SK-N-SH (cell line): Measurements from ENCODE around the gene MUC2. TPM values are rescaled to one million over a fixed set of nuclear protein-coding genes. Genes with fewer than 3 reads are reported as not detected.

Experiments
- CTCF ChIA-PET: fragments of 300-600, 350-600 bp; formaldehyde crosslinking; extraction: SDS; loops from one replicate; lab custom pipeline; 2021; lab: Yijun Ruan, JAX
- POLR2A ChIA-PET: fragments of 350-600 bp; sonication (Branson Sonifier 250); formaldehyde crosslinking; extraction: SDS; loops from one replicate; lab custom pipeline; 2020; ENCODE audit warnings: antibody characterized with exemption, inconsistent platforms; lab: Yijun Ruan, JAX
- DNase-seq: peaks from one replicate; pipeline ENCODE4 v3.0.0; 2012
- H2AFZ ChIP-seq: fragments of 200-600 bp; sonication (generic); 2 replicates; pipeline ENCODE4 v1.8.1; 2016; ENCODE audit warnings: antibody characterized with exemption, mild to moderate bottlenecking, low read depth
- H3F3A ChIP-seq: fragments of 200-600 bp; sonication (generic); replicated peaks from 2 replicates; pipeline ENCODE3; 2016; ENCODE audit warnings: antibody characterized with exemption, mild to moderate bottlenecking; ENCODE audit not compliant: insufficient read depth
- H3K27ac ChIP-seq, 2 experiments: fragments of 200-500 bp in 1 of 2; fragments of 200-600 bp in 1 of 2; sonication (Bioruptor generic) in 1 of 2; sonication (generic), shearing (Covaris generic) in 1 of 2; 2 replicates each; pipeline versions ENCODE4 v1.5.1 to v1.6.1; 2014 to 2016; ENCODE audit warnings: low read depth in 2 of 2, inconsistent platforms in 1 of 2, low read length in 1 of 2, mild to moderate bottlenecking in 1 of 2, mixed read lengths in 1 of 2
- H3K27me3 ChIP-seq: fragments of 200-600 bp; sonication (generic), shearing (Covaris generic); 2 replicates; pipeline ENCODE4 v1.6.1; 2016; ENCODE audit warnings: mixed run types; ENCODE audit not compliant: insufficient read depth
- H3K36me3 ChIP-seq, 2 experiments: fragments of 200-500 bp in 1 of 2; fragments of 200-600 bp in 1 of 2; sonication (Bioruptor generic) in 1 of 2; sonication (generic) in 1 of 2; replicated peaks in 1 of 2; 2 replicates each; pipeline versions ENCODE3 to v1.5.1; 2014 to 2016; ENCODE audit warnings: low read length in 1 of 2, mild to moderate bottlenecking in 1 of 2; ENCODE audit not compliant: insufficient read depth in 2 of 2, control insufficient read depth in 1 of 2
- H3K4me1 ChIP-seq, 2 experiments: fragments of 200-500 bp in 1 of 2; fragments of 200-600 bp in 1 of 2; sonication (Bioruptor generic) in 1 of 2; sonication (generic), shearing (Covaris generic) in 1 of 2; 2 replicates each; pipeline versions ENCODE4 v1.5.1 to v1.6.1; 2014 to 2016; ENCODE audit warnings: low read depth in 1 of 2, low read length in 1 of 2, mixed run types in 1 of 2; ENCODE audit not compliant: insufficient read depth in 2 of 2, control insufficient read depth in 1 of 2
- H3K4me2 ChIP-seq: fragments of 200-600 bp; sonication (generic), shearing (Covaris generic); 2 replicates; pipeline ENCODE4 v1.6.1; 2017; ENCODE audit warnings: mixed run types
- H3K4me3 ChIP-seq, 2 experiments: fragments of 200-500 bp in 1 of 2; fragments of 200-600 bp in 1 of 2; sonication (Bioruptor generic) in 1 of 2; sonication (generic), shearing (Covaris generic) in 1 of 2; 2 replicates each; pipeline versions ENCODE4 v1.5.1 to v1.8.1; 2014 to 2016; ENCODE audit warnings: low read depth in 2 of 2, inconsistent platforms in 1 of 2, low read length in 1 of 2, mild to moderate bottlenecking in 1 of 2, mixed read lengths in 1 of 2, moderate library complexity in 1 of 2
- H3K79me2 ChIP-seq: fragments of 200-600 bp; sonication (generic); 2 replicates; pipeline ENCODE4 v1.8.1; 2017; ENCODE audit warnings: mild to moderate bottlenecking; ENCODE audit not compliant: insufficient read depth
- H3K9ac ChIP-seq: fragments of 200-600 bp; sonication (generic); 2 replicates; pipeline ENCODE4 v1.6.1; 2017; ENCODE audit warnings: mixed run types
- H3K9me2 ChIP-seq: fragments of 200-600 bp; sonication (generic); 2 replicates; pipeline ENCODE4 v1.6.1; 2017; ENCODE audit warnings: mixed run types
- H3K9me3 ChIP-seq: fragments of 200-600 bp; sonication (generic); 2 replicates; pipeline ENCODE4 v1.6.1; 2017; ENCODE audit warnings: mixed run types, mild to moderate bottlenecking, moderate library complexity
- H4K20me1 ChIP-seq: fragments of 200-600 bp; sonication (generic); 2 replicates; pipeline ENCODE4 v1.6.1; 2017; ENCODE audit warnings: mild to moderate bottlenecking, mixed run types; ENCODE audit not compliant: insufficient read depth
- CHD2 ChIP-seq: fragments of 150-350 bp; IDR thresholded peaks from 2 replicates; pipeline ENCODE4 v1.6.1; 2018; ENCODE audit warnings: low read length; ENCODE audit not compliant: partially characterized antibody
- CTCF ChIP-seq: fragments of 200-600 bp; sonication (generic); IDR thresholded peaks from 2 replicates; pipeline ENCODE4 v1.6.1; 2017; ENCODE audit warnings: antibody characterized with exemption, mild to moderate bottlenecking, moderate library complexity
- ELF1 ChIP-seq: IDR thresholded peaks from 2 replicates; pipeline ENCODE4 v1.4.0; 2012
- EP300 ChIP-seq, 2 experiments: IDR thresholded peaks; 2 replicates each; pipeline versions ENCODE4 v1.4.0 to v1.6.1; 2012; ENCODE audit warnings: borderline replicate concordance in 1 of 2, low read depth in 1 of 2, low read length in 1 of 2
- EZH2phosphoT487 ChIP-seq: fragments of 200-600 bp; sonication (generic); IDR thresholded peaks from 2 replicates; pipeline ENCODE4 v1.6.1; 2017; ENCODE audit warnings: low read depth, mixed run types, mild to moderate bottlenecking, antibody characterized with exemption, moderate library complexity, borderline replicate concordance
- GABPA ChIP-seq: IDR thresholded peaks from 2 replicates; pipeline ENCODE4 v1.4.0; 2012; ENCODE audit warnings: low read depth, mild to moderate bottlenecking
- GATA2 ChIP-seq: sonication (generic); formaldehyde crosslinking; IDR thresholded peaks from 2 replicates; pipeline ENCODE4 v1.5.0; 2020; ENCODE audit warnings: mild to moderate bottlenecking, missing genetic modification reagents
- JUND ChIP-seq: IDR thresholded peaks from 2 replicates; pipeline ENCODE4 v1.4.0; 2012
- MEF2A ChIP-seq: IDR thresholded peaks from 2 replicates; pipeline ENCODE4 v1.4.0; 2012; ENCODE audit warnings: low read depth, borderline replicate concordance
- MXI1 ChIP-seq: IDR thresholded peaks from 2 replicates; pipeline ENCODE4 v1.6.1; 2012; ENCODE audit warnings: mild to moderate bottlenecking, low read depth, low read length, improper control_type of control experiment
- NFIC ChIP-seq: IDR thresholded peaks from 2 replicates; pipeline ENCODE4 v1.4.0; 2012; ENCODE audit warnings: borderline replicate concordance
- PBX3 ChIP-seq: IDR thresholded peaks from 2 replicates; pipeline ENCODE4; 2012
- RCOR1 ChIP-seq: fragments of 150-350 bp; IDR thresholded peaks from 2 replicates; pipeline ENCODE4 v1.6.1; 2017; ENCODE audit warnings: antibody characterized with exemption, low read length
- REST ChIP-seq: IDR thresholded peaks from 2 replicates; pipeline ENCODE4 v1.6.1; 2012; ENCODE audit warnings: mild to moderate bottlenecking, low read depth, low read length, moderate library complexity
- SIN3A ChIP-seq: IDR thresholded peaks from 2 replicates; pipeline ENCODE4 v1.6.1; 2012; ENCODE audit warnings: low read depth, mild to moderate bottlenecking, low read length, moderate library complexity, borderline replicate concordance
- TEAD4 ChIP-seq: IDR thresholded peaks from 2 replicates; pipeline ENCODE4 v1.4.0; 2012; ENCODE audit warnings: mild to moderate bottlenecking, borderline replicate concordance; ENCODE audit not compliant: insufficient read depth
- USF1 ChIP-seq: IDR thresholded peaks from 2 replicates; pipeline ENCODE4 v1.4.0; 2012; ENCODE audit warnings: low read depth, borderline replicate concordance
- USF2 ChIP-seq: fragments of 150-350 bp; IDR thresholded peaks from 2 replicates; pipeline ENCODE4 v1.6.1; 2017; ENCODE audit warnings: antibody characterized with exemption, low read length, low read depth, borderline replicate concordance
- ZBTB33 ChIP-seq: IDR thresholded peaks from 2 replicates; pipeline ENCODE4 v1.4.0; 2012; ENCODE audit warnings: low read depth, borderline replicate concordance
- WGBS: methylation state at CpG from one replicate; pipeline ENCODE4 v1.1.6; 2017; ENCODE audit warnings: low lambda C conversion rate; 5-methylcytosine and 5-hydroxymethylcytosine counted together
- polyA plus RNA-seq, 3 experiments: library from polyadenylated mRNA; depleted of rRNA; stranded (reverse); fragments of >200 nt; gene quantifications; 2 replicates each; pipeline ENCODE4 v1.2.3, GENCODE V29; 2012

The MUC2 gene
- polyA plus RNA-seq, 1 of the 3 experiments (the other 2 are of a cell fraction), result not detected

- no peak for TF ChIP-seq EZH2phosphoT487
- TF ChIP-seq RCOR1, result no peak
- no peak for TF ChIP-seq GATA2
- TF ChIP-seq GABPA, result no peak
- no peak for TF ChIP-seq PBX3
- no peak for TF ChIP-seq CHD2
- TF ChIP-seq CTCF, result no peak
- no peak for TF ChIP-seq JUND
These were observed 2.4 kb downstream of the MUC2 start (continued) for GRCh38 chr11:1077033-1077416.

- Histone ChIP-seq H3K9ac (no peak overlapping the region), H3K9me2 (no peaks in the 10 kb centered on the region), H3K9me3 (no peaks in the 10 kb centered on the region), H3K4me1 (peaks cover 0 to 5% of the 10 kb centered on the region in 2 experiments; a peak in 1 of 4 replicates), H3K36me3 (no peaks in the 10 kb centered on the region), H4K20me1 (no peaks in the 10 kb centered on the region), H3K4me2 (no peak overlapping the region), H2AFZ (no peak overlapping the region), H3K4me3 (no peak overlapping the region), H3F3A (no peaks in the 10 kb centered on the region), H3K79me2 (no peaks in the 10 kb centered on the region), H3K27me3 (no peaks in the 10 kb centered on the region; the same call in 1 of the 2 replicates), H3K27ac (no peak overlapping the region)
- ChIA-PET CTCF (interaction anchor here (1.1 to 1.9 kb wide), 2 partner anchors 13 to 26 kb away, joined by 4 to 6 read pairs; no protein-coding TSS in a partner anchor), POLR2A (no interaction called here)
- DNase-seq, result no peak
- WGBS, result 47% methylated on average over 7 of the region's 33 CpGs
- TF ChIP-seq USF2, result no peak
- no peak for TF ChIP-seq REST
- TF ChIP-seq NFIC, result no peak
- TF ChIP-seq SIN3A, result no peak
- no peak for TF ChIP-seq CHD2
- TF ChIP-seq ZBTB33, result no peak
- TF ChIP-seq TEAD4, result no peak
- TF ChIP-seq EP300 (IDR thresholded peaks at IDR 0.05; ENCODE audit: borderline replicate concordance in 1 of 2, low read depth in 1 of 2, low read length in 1 of 2), result no peak
- no peak for TF ChIP-seq JUND
- no peak for TF ChIP-seq USF1
- TF ChIP-seq MXI1, result no peak
- TF ChIP-seq GABPA, result no peak
- no peak for TF ChIP-seq MEF2A
- no peak for TF ChIP-seq ELF1
These were observed 2.9 kb downstream of the MUC2 start for GRCh38 chr11:1077417-1078119.
